Upper lobe of right lung (tissue), 1 donor: ENCODE measurements around the gene KIF18B. TPM values are rescaled to one million over a fixed set of nuclear protein-coding genes. Genes with fewer than 3 reads are reported as not detected.

Experiments used
- ATAC-seq: fragments of 200-7000 bp; cut with Tn5 transposase; one replicate; pipeline ENCODE4 v1.9.1; 2020; ENCODE audit warnings: mild to moderate bottlenecking, moderate library complexity
- DNase-seq: peaks from one replicate; pipeline ENCODE4 v3.0.0-alpha.2; 2020
- H3K27ac ChIP-seq: fragments of 200-600 bp; one replicate; pipeline ENCODE4 v1.8.0; 2022
- H3K27me3 ChIP-seq: fragments of 200-600 bp; one replicate; pipeline ENCODE4 v1.8.0; 2022; ENCODE audit warnings: mild to moderate bottlenecking
- H3K36me3 ChIP-seq: fragments of 200-600 bp; one replicate; pipeline ENCODE4 v1.8.0; 2022
- H3K4me1 ChIP-seq: fragments of 200-600 bp; one replicate; pipeline ENCODE4 v1.8.0; 2022
- H3K4me3 ChIP-seq: fragments of 200-600 bp; one replicate; pipeline ENCODE4 v1.8.0; 2022; ENCODE audit warnings: mild to moderate bottlenecking
- H3K9me3 ChIP-seq: fragments of 200-600 bp; one replicate; pipeline ENCODE4 v1.8.0; 2022
- CTCF ChIP-seq: fragments of 200-600 bp; IDR thresholded peaks from one replicate; pipeline ENCODE4 v1.8.0; 2022; ENCODE audit warnings: antibody characterized with exemption
- intact Hi-C: fragments of 100-400 bp; cut with DNase I; formaldehyde crosslinking; loops from one replicate; pipeline ENCODE4 v1.11.0; 2022
- total RNA-seq: library from RNA; stranded (reverse); fragmentation: NEBNext Ultra II Directional; extraction: Animal tissue kit (Norgen Biotek cat#: 25700); gene quantifications from one replicate; pipeline ENCODE4 v1.2.1, GENCODE V29; 2021
- donor health status: DM: no; HTN: yes; CAD: no; lungs with severe emphysema.

The KIF18B gene
- total RNA-seq, 1 donor from 2014 or later, result 0.32 TPM

DNA sequence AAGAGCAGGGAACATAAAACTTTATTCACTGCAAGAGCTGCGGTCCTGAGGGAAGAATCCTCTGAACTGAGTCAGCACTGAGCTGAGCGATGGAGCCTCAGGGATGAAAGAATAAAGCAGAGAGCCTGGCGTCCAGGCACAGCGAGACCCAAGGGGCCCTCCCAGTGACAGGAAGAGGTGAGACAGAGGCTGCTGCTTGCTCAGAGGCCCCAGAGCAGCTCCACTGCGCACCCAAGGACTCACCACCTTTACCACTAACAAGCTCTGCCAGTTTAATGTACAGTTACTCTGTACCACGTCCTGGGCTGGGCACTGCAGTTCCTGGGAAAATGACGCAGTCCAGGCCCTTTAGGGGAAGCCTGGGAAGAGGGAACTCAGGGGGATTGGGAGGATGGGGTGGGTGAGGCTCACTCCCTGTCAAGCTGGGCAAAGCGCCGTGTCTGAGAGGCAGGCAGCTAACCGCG, 37.9 kb downstream of the KIF18B start:
- Histone ChIP-seq H3K27me3 (peaks cover 16% of the 10 kb centered on the region), H3K9me3 (no peaks in the 10 kb centered on the region), H3K4me1 (peaks cover 6% of the 10 kb centered on the region), H3K36me3 (no peaks in the 10 kb centered on the region), H3K27ac (no peak overlapping the region), H3K4me3 (no peak overlapping the region)
- intact Hi-C loops, result loop anchor here (10.0 kb wide), 1 partner anchor 205 kb away; no protein-coding TSS in a partner anchor
- no peak for TF ChIP-seq CTCF
- DNase-seq, result no peak
- no peak for ATAC-seq

DNA sequence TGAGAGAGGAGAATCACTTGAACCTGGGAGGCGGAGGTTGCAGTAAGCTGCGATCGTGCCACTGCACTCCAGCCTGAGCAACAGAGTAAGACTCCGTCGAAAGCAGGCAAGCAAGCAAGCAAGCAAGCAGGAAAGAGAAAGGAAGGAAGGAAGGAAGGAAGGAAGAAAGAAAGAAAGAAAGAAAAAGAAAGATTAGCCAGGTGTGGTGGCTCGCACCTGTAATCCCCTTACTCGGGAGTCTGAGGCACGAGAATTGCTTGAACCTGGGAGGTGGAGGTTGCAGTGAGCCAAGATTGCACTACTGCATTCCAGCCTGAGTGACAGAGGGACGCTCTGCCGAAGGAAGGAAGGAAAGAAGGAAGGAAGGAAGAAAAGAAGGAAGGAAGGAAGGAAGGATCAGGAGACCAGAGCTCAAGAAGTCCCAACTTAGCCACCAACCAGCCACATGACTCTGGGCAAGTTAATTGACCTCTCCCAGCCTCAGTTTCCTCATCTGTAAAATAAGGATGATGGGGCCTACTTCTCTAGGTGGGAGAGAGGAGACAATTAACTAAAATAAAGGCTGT, 38.7 kb downstream of the KIF18B start:
- Histone ChIP-seq H3K4me1 (peaks cover 6% of the 10 kb centered on the region), H3K36me3 (no peaks in the 10 kb centered on the region), H3K9me3 (no peaks in the 10 kb centered on the region), H3K27me3 (peaks cover 16% of the 10 kb centered on the region), H3K27ac (no peak overlapping the region), H3K4me3 (no peak overlapping the region)
- DNase-seq (no peak), ATAC-seq (no peak)
- intact Hi-C loops, result no loop called here
- no peak for TF ChIP-seq CTCF

GRCh38 chr17:44907729-44908470, 39.7 kb downstream of the KIF18B start:
- no peak overlapping the region for H3K27ac ChIP-seq
- H3K4me3 ChIP-seq, result no peak overlapping the region
- H3K4me1 ChIP-seq, result peaks cover 6% of the 10 kb centered on the region
- H3K27me3 ChIP-seq, result peaks cover 16% of the 10 kb centered on the region
- no peaks in the 10 kb centered on the region for H3K9me3 ChIP-seq
- intact Hi-C loops, result no loop called here
- no peak for TF ChIP-seq CTCF
- ATAC-seq (no peak), DNase-seq (no peak)
- H3K36me3 ChIP-seq, result no peaks in the 10 kb centered on the region

GRCh38 chr17:44906763-44907728, 40.5 kb downstream of the KIF18B start:
- Histone ChIP-seq H3K4me1 (peaks cover 6% of the 10 kb centered on the region), H3K27me3 (peaks cover 9% of the 10 kb centered on the region), H3K36me3 (no peaks in the 10 kb centered on the region), H3K4me3 (no peak overlapping the region), H3K27ac (no peak overlapping the region), H3K9me3 (no peaks in the 10 kb centered on the region)
- TF ChIP-seq CTCF, result no peak
- ATAC-seq (no peak), DNase-seq (no peak)
- intact Hi-C loops, result no loop called here

DNA sequence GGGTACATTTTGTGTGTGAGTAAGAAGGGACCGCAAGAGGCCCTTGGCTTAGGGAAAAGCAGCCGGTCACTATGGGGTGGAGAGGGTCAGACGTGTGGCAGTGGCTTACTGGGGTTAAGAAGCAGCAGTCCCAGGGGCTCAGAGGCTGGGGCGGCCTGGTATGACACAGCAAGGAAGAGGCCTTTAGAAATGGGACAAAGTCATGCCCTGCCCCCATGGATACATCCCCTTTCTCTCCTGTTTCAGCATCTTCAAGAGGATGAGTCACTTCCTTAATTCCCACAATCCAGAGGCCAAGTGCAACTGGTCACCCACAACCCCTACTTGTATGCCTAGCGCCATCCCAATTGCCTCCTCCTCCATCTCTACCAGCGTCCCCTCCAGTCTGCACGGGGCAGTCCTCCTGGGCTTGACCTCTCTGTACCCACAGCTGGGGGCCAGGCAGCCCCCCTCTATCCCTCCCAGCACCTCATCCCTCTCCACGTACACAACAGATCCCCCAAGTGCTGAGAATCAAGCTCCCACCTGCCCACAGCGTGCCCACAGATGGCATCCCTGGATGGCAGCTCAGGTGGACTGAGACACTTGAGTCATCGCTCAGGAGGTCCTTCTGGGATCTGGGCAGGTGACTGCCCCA, 41.4 kb downstream of the KIF18B start:
- peak; percentile 44 for ATAC-seq
- Histone ChIP-seq H3K9me3 (no peaks in the 10 kb centered on the region), H3K27me3 (no peaks in the 10 kb centered on the region), H3K4me1 (peaks cover 3% of the 10 kb centered on the region), H3K36me3 (no peaks in the 10 kb centered on the region), H3K27ac (no peak overlapping the region), H3K4me3 (no peak overlapping the region)
- no peak for DNase-seq
- TF ChIP-seq CTCF, result no peak
- intact Hi-C loops, result no loop called here
